Activated CD4-positive, alpha-beta T cell treated with anti-CD3 and anti-CD28 coated beads, Interleukin-2, amount 50 U/mL, for 24 hours (primary cell): ENCODE results near the gene ITGA11.
A peak's percentile ranks its signal among the peaks of the same experiment; 100 is the strongest.

Experiments used
- DNase-seq, 2 donors: peaks; one replicate each; pipeline ENCODE4 v3.0.0-alpha.2; 2020; ENCODE audit warnings: low read depth in 1 of 2, low spot score in 1 of 2

ITGA11 gene

DNA sequence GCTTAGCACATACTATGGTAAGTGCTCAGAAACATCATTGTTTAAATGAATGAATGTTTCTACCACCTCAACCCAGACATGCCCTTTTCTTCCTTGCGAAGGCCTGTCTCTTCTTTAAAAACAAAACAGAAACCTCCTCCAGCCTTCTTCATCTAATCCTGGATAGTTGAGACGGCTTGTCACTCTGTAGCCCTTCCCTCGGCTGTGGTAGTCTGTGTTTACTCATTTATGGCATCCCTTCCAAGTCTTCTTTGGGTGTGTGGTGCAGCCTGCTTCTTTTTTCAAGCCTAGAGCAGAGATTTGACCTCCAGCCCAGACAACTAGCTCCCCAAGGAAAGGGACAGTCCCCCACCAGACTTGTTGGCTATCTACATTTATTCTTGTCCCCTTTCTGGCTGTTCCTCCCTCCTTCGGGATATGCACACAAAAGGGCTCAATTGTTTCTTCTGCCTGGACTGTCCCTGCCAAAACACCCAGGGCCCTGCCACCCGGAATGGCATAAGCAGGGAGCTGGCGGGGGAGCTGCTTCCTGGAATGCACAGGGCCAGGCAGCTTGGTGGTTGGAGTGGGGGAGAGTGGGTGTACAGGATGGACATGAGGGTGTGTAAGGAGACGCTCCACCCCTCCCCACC is 67.8 kb downstream of the ITGA11 start:
- DNase-seq: no peak

DNA sequence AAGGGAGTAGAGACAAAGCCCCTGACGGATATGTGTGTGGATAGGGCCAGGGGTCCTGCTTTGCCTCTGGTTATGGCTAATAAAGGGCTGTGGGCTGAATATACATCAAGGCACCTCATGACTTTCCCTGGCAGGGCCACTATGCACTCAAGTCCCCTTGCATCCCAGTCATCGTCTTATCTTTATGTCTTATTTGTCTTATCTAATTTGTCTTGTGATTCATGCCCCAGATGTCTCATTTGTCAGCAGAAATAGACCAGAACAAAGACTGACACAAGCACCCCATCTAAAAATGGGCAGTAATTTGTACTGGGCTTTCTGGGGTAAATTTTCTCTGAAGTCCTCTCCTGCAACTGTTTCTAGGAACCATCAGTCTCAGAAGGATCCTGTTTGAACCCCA is 68.6 kb downstream of the ITGA11 start:
- no peak for DNase-seq

DNA sequence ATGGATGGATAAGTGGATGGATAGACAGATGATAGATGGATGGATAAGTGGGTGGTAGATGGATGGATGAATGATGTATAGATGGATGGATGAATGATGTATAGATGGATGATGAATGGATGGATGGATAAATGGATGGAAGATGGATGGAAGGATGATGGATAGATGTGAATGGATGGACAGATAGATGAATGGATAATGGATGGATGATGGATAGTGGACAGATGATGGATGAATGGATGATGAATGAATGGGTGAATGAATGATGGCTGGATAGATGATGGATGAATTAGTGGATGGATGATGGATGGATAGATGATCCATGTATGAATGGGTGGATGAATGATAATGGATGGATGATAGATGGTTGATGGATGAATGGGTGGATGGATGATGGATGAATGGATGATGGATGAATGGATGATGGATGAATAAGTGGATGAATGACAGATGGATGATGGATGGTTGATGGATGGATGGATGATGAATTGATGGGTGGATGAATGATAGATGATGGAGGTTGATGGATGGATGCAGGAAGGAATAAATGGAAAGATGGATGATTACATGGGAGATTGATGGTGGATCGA is 69.3 kb downstream of the ITGA11 start:
- no peak for DNase-seq

DNA sequence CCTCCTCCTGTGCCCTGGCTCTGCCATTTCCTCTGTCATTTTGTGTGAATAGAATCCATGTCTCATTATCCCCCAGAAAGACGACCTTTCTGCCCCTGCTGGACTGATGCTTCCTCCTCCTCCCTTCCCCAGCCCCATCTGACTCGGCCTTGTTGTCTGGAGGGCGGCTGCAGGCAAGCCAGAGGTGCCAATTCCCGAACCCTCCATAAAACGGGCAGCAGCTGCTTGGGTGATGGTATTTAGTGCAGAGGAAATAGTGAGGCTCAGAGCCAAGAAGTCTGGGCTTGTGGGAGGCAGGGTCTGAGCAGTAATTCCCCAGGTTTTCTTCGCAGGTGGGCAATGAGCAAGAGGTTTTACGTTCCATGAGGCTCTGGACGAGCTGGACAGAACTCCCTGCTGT is 71.2 kb downstream of the ITGA11 start:
- no peak for DNase-seq

DNA sequence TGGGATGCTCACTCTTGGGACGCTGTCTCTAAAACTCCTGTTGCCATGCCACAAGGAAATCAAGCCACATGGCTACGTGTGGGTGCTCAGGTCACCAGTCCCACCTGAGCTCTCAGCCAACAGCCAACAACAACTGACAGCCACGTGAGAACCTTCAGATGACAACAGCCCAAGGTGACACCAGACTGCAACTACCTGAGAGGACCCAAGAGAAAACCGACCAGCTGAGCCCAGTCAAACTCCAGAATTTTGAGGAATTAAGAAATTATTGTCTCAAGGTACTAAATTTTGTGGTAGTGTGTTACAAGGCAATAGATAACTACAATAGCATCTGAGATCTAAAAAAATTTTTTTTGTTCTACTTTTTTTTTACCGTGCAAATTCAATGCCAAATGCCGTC is 75.2 kb downstream of the ITGA11 start:
- no peak for DNase-seq

DNA sequence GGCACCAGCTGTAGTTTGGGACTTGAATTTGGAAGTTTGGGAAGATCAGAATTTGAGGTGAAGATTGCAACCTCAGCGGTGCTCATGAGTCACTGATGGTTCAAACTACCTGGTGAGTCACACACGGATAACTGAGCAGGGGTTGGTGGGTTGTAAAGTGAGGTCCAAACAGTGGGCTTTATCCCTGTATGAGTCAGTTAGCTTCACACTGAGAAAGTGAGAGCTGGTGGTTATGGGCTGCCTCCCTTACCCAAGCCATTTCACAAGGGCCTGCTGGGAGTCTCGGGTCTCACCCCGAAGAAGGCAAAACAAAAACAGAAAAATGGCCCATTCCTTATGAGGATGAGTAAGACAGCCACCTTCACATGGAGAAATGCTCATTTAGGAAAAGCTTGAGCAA is 77.0 kb downstream of the ITGA11 start:
- DNase-seq: no peak

DNA sequence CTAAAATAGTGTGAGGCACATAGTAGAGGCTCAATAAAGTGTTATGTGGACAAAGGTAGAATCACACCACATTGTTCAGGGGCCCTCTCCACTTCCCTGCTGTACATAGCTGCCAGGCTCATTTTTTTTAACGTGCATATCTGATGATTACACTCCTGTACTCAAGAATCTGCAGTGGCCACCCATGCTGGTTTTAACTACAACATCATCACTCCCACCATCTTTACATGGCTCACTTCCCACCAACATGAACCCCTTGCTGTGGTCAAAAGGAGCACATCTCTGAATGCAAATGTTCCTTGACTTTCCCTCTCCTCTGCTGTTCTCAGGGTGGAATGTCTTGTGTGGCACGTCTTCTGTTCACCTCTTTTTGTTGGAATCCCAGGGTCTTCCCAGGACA is 77.7 kb downstream of the ITGA11 start:
- DNase-seq: no peak

DNA sequence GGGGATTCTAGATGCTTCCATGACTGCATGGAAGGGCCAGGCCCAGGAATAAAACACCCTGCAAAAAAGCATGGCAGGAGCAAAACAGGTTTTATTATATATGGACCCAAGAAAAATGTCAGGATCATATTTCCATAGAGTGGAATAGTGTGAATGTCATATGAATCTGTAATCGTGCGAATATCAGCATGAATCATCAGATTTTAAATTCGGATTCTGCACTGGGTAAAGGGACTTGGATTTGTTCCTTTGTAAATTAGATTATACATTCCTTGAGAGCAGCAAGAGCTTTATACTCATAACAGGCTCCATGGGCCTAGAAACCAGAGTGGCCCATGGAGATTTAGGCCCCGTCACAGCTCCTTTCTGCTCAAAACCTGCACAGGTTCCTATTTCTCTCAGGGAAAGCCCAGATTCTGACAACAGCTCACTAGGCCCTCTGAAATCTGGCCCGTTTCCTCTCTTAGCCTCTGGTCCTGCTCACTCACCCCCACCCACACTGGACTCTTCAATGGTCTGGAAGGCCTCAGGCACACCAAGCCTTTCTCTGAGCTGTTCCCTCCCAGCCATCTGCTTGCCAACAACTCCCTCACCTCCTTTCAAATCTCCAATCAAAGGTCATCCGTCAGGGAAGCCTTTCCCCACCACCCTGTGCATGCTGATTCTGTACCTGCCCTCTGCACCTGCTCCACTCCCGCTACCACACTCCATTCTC is 78.4 kb downstream of the ITGA11 start:
- DNase-seq: no peak

DNA sequence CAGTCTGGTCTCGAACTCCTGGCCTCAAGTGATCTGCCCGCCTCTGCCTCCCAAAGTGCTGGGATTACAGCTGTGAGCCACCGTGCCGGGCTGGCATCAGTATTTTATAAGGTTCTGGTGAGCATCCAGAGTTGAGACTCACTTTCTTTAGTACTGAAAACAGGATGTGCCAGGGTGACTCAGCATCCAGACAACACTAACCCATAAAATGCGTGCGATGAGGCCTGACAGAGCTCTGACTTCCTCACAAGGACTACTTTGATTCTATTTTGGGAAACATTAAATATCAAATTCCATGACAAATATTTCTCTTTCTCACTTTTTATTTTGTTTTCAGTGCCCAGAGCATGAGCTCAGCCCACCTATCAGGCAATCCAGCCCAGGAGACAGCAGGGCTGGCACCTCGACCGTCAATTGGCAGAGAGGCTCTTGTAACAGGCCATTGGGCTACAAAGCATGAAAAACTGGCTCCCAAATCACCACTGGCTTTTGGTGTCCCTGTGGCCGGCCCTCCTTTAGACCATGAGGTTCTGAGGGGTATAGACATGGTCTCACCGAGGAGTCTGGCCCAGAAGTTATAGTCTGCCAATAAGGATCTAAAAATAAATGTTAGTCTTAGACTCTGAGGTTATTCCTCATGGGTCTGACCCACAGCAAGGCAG is 79.4 kb downstream of the ITGA11 start:
- peak in 1 of 2 donors; percentile 36 for DNase-seq

DNA sequence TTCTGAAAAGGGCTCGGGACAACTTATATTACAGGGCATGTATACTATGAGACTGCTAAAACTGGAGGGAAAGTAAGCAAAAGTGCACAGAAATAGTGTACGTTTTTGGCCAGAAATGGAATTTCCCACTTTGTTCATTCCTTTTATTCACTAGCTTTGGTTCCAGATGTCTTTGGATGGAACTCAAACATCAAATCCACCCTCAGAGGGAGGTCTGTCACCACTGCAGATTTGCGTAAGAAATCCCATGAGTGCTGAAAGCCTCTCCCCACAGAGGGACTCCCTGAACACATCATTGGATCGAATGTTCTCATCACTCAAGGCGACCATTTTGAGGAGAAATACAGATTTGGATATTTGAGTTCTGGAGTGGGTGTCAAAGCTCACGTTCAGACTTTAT is 82.8 kb downstream of the ITGA11 start:
- no peak for DNase-seq

DNA sequence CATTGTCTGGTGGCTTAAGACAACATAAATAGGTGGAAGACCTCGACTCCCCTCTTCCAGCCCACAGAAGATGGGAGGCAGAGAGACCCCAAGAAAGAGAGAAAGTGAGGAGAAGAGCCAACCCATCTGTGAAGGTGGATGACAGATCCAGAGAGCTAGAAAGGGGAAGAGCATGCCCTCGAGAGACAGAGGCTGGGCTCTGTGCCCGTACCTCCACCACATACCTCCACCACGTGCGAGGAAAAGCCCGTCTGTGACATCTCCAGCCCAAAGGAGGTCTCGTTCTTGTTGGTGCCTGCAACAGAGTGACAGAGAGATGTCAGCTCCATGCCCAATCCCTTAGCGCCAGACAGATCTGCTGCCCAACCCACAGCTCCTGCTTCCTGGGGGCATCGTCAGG is 83.4 kb downstream of the ITGA11 start:
- no peak for DNase-seq

DNA sequence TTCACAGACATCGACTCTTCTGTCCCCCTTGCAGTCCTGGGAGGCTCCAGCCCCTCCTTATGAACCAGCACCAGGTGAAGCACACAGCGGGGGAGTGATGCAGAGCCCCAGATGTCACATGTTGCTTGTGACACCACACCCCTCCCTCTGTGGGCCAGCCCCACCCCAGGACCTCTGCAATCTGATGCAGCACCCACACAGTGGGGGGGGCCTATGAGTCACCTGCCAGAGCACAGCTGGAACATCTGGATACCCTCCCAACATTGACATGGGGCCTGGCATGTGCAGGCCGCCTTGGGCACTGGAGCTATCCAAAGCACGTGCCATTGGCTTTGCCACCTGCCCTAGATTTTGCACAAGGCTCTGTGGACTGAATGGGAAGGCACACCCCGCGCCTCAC is 83.9 kb downstream of the ITGA11 start:
- peak in 1 of 2 donors; percentile 21 for DNase-seq

DNA sequence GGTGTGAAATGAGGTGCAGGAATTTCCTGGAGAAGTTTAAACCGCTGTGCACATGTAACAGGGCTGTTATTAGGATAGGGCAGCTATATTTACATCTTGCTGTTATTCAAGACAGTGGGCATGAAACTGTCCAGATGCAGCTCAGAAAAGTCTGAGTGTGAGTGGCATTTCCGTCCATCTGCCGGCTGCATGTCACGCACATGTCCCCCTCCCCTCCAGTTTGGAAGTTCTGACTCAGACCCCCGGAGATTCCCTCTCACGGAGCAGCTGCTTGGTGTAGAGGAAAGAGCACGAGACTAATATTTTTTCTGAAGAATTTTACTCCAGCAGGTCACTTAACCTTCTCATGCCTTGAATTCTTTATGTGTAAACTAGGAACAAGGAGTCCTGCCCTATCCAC is 84.6 kb downstream of the ITGA11 start:
- no peak for DNase-seq

DNA sequence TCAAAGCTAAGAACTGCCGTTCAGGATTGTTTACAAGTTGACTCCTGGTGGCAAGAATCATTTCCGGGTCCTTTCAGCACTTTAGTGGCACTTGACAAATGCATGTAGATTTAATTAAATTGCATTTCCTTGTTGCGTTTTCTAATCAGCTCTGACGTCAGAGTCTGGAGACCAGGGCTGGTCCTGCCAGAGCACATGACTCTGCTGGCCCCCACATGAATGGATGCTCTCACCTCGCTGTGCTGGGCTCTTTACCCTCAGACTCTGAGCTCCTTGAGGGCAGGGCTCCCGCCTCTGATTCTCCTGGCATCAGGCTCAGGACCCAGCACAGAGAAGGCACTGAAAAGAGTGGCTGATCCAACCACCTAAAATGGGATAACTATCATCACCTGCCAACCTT is 85.0 kb downstream of the ITGA11 start:
- no peak for DNase-seq

DNA sequence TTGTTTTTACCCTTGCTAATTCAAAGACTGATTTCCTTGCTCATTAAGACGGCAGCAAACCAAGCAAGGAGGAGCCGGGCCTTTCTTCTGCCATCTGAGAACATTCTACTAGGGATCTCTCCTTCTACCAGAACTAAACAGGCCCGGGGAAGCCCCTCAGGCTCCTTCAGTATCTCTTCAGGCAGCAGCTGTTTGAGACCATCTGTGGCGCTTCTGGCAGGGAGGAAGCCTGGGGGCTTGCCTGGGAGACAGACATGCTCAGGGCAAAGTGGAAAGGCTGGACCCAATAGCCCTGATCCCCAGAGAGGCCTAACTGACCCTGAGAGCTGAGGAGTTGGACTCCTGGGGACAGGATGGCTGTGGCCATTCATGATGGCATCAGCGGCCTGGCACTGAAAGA is 86.5 kb downstream of the ITGA11 start:
- no peak for DNase-seq

DNA sequence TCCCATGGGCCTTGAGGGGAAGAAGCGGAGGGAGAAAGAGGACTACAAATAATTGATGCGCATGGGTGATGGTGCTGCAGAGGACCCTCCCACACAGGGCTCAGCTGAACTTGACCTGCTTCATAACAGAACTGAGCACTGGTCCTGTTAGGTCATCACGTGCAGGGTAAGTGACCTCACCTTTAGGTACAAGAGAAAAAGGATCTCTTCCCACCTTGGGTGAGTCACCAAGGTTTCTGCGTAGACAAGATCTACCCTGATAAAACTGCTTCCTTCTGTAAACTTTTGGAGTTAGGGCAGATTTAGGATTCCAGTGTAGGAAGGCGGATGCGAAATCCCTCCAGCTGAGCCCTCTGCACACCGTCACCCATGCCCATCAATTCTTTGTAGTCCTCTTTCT is 87.4 kb downstream of the ITGA11 start:
- no peak for DNase-seq

DNA sequence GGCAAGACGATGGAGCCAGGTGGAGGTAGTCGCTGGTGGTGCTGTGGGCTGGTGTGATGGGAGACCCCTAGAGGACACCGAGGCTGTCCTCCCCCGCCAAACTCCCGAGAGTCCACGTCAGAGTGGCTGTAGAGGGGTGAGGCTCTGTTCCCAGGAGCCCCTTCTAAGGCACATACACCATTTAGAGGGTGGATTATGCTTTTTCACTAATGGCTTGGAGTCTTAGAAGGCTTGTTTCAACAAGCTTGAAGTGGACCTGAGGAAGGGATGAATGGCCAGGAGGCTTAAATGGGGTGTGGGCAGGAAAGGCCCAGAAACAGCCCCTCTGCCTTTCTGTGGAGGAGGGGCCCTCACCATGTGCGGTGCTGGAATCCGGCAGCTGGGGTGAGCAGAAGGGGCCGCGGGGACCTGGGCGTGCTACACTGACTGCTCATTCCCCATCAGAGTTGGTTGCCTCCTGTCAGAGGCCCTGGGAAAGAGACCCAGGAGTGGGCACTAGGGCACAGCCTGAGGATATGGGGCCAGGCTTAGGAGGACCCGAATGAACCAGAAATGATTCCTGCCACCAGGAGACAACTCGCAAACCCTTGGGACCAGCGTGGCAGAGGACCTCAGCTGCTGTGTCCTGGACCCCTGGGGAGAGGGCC is 88.3 kb downstream of the ITGA11 start:
- DNase-seq: no peak

DNA sequence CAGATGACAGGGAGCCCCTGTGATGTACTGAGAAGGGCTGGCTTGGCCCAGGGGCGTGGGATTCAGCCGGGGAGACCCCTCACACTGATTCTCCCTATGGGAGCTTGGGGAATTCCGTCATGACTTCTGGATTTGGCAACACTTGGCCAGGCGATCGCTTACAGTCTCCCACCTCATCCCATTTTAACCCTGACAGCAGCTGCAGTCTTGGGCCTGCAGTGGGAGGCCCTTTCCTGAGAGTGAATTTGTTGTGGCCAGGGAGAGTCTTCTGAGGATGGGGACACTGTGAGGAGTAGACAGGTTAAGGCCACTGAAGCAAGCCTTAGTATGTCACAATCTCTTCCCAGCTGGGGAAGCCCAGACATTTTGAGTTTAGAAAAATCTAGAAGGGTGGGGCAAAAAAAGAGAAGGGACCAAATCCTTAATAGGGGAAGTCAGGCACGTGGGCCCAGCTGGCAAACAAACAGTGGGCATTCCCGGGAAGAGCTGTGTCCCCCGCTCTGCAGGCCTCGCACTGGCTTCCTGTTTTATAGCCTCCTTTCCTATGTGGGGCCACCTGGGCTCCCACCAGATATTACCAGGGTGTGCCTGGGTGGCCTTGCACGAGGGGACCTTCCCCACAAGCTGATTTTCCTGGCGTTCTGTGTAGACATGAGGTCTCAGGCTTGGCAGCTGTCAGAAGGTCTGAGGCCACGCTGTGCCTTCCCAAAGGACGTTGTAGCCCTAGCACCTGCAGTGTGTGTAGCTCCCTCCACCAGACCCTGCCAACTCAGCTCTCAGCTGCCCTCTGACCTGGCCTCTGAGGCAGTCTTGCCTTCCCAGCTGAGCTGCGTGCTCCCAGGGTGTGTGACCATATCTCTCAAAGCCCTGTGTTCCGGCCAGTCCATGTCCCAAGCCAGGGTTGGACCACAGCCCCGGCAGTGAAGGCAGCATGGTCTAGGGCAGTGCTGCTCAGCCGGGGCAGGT is 89.9 kb downstream of the ITGA11 start:
- DNase-seq: no peak

DNA sequence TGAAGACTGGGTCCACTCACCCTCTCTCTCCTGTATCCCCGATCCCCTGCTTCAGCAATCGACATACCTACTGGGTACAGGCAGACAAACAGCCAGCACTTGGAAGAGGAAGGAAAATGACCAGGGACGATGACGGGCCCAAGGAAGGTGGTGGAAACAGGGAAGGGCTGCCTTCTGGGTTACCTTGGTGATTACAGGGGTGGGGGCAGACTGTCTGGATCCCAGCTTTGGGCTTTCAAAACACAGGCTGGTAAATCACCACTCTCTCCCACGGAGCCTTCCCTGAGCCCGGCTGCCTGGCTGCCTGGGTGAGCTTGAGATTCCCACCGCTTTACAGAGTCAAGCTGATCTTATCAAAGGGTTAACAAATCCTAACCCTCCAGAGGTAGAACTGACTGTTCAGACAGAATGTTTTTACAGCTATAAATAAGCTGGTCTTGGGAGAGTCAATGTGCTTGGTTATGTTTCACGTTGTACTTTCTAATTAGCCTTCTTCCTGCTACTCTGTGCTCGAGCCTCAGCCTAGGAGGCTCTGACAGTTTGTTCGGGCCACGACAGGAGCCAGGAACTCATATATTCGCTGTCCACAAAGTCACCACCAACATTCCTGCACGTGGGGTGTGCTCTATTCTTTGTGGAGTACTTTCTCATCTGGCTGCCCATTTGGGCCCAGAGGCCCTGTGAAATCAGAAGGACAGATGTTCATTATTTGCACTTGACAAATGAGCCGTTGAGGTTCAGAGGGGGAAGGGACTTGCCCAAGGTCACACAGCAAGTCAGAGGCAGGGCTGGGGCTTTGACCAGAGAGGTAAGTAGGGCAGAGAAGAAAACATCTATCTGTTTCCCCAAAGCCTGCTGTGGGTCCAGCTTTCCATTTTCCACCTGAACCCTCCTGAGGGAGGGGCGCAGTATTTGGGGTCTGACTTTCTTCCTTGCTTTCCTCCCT is 91.0 kb downstream of the ITGA11 start:
- no peak for DNase-seq
